A204.1 (cell line): Measurements from ENCODE around the gene FOLH1.
A peak's percentile ranks its signal among the peaks of the same experiment; 100 is the strongest.
"Not testable (repeated sequence)": the region's sequence is repeated elsewhere in the genome, so short reads cannot be mapped to it uniquely, and the experiment has no call there.

Source experiments
- FAIRE-seq: peaks from 2 replicates; lab custom pipeline; 2012; peaks lifted over from hg19 to GRCh38; lab: Jason Lieb, UNC

The FOLH1 gene

DNA sequence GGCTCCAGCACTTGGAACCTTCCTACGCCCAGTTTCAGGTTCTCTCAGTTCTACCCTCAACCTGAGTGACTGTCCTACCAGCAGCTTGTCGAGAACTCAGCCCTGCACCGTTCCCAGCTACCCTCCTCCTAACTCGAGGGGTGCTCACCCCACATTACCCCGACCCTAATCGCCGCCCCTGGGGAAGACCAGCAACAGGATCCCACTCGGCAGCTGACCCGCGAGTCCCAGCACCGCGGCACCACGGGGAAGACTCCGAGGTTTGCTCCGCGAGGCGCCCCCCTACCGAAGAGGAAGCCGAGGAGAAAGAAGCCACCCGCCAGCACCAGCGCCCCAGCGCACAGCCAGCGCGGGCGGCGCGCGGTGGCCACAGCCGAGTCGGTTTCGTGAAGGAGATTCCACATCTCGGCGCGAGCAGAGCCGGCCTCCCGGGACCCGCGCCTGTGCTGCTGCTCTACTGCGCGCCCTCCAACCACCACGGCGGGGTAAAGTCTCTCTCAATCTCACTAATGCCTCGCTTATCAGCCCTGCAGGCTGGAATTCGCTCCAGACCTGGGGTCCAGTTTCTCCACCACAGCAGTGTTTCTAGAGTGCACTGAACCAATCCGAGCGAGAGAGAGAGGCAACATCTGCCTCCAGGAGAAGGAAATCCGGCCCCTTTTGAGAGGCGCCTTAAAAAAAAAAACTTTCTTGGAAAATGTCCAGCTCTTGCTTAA, at the start of gene FOLH1:
FOLH1 (minus strand) TSS at position 597 of the 716 bp plus-strand sequence; CDS start at position 404, 193 bp downstream.
- no peak for FAIRE-seq

- FAIRE-seq: not testable (repeated sequence)
These were observed 46.7 kb upstream of the FOLH1 start for GRCh38 chr11:49255148-49255547.

DNA sequence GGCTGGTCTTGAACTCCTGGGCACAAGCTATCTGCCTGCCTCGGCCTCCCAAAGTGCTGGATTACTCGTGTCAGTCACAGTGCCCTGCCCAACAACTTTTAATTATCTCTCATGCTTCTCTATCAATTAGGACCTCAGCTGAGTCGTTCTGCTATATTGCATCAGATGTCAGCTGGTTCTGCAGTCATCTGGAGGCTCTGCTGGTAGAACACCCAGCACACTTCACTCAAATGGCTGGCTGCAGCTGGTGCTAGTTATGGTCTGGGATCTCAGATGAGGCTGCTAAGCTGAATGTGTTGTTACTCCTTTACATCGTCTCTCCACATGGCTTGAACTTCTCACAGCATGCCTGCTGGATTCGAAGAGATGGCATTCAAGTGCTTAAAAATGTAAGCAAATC, 42.8 kb upstream of the FOLH1 start:
- not testable (repeated sequence) for FAIRE-seq

- FAIRE-seq: not testable (repeated sequence)
These were observed 42.2 kb upstream of the FOLH1 start for GRCh38 chr11:49250398-49251115.

- not testable (repeated sequence) for FAIRE-seq
These were observed 41.0 kb upstream of the FOLH1 start for GRCh38 chr11:49249363-49249762.

- not testable (repeated sequence) for FAIRE-seq
These were observed 25.3 kb upstream of the FOLH1 start for GRCh38 chr11:49233685-49234084.

DNA sequence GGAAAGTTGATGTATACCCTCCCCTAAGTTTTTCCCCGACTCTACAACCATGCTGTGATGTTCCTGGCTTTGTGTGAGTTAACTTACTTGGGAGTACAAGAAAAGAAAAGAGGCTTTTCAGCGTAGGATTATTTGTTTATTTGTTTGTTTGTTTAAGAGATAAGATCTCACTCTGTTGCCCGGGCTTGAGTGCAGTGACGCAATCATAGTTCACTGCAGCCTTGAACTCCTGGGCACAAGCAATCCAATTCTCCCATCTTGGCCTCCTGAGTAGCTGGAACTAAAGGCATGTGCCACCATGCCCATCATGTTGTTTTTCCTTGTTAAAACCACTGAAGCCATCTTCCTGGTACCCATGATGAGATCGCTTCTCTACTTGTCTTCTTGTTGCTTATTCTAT, 24.6 kb upstream of the FOLH1 start:
- FAIRE-seq: not testable (repeated sequence)

DNA sequence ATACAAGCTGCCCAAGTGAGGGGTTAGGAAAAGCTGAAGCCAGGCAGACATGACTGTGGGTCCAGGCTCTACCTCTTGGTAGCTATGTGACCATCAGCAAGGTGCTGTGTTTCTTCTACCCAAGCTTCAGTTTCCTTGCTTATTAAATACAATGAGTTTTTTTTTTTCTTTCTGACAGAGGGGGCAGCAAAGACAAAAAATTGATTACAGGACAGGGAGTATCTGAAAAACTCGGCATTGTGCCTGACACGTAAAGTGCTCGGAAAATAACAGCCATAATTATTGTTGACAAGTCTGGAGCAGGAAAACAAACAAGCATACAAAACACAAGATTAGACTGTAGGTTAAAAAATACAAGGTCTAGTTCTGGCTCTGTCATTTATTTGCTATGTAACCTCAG, 23.3 kb upstream of the FOLH1 start:
- not testable (repeated sequence) for FAIRE-seq

- not testable (repeated sequence) for FAIRE-seq
These were observed 22.1 kb upstream of the FOLH1 start for GRCh38 chr11:49230534-49230933.

DNA sequence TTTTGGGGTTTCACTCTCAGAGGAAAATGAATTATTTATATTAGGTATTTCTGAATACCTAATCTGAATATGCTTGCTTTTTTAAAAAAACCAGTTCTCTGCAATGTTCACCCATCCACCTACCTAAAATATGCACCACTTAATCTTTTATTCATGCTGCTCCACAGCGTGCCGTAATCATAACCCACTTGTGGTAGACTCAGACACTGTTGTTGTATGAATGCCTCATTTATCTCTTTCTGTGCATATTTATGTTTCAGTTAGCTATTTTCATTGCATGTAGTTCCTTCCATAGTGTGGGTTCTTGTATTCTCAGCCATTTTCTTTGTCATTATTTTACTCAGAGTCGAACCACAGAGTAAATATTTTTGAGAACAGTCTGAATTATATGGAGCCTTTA, 21.6 kb upstream of the FOLH1 start:
- not testable (repeated sequence) for FAIRE-seq

GRCh38 chr11:49229136-49229535, 20.7 kb upstream of the FOLH1 start:
- peak; percentile 95 for FAIRE-seq

DNA sequence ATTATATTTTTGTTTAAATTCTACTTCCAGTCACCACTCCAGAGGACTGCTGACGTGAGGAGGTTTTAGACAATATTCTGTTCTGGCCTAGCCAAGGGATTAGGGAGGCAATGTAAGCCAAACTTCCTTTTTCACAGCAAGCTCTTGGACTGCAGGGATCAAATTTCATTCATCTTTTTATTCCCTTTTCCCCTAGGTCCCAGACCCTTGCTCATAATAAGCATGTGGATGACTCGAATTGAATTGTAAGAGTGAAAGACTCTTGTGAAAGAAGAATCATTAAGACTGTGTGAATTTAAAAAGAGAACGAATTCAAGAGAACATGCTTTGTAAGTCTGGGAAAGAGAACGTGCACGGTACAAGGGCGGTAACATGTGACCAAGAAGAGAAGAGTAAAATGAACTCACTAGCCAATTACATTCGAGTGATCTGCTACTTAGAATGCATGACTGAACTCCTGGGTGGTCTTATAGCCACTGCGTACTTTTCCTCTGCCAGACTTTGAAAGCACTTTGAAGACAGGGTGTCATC, 16.9 kb upstream of the FOLH1 start:
- not testable (repeated sequence) for FAIRE-seq

- FAIRE-seq: no peak
These were observed 12.7 kb upstream of the FOLH1 start for GRCh38 chr11:49221112-49221511.

- FAIRE-seq: no peak
These were observed 4.7 kb upstream of the FOLH1 start for GRCh38 chr11:49213026-49213560.

- not testable (repeated sequence) for FAIRE-seq
These were observed 1.4 kb downstream of the FOLH1 start for GRCh38 chr11:49206999-49207398.

DNA sequence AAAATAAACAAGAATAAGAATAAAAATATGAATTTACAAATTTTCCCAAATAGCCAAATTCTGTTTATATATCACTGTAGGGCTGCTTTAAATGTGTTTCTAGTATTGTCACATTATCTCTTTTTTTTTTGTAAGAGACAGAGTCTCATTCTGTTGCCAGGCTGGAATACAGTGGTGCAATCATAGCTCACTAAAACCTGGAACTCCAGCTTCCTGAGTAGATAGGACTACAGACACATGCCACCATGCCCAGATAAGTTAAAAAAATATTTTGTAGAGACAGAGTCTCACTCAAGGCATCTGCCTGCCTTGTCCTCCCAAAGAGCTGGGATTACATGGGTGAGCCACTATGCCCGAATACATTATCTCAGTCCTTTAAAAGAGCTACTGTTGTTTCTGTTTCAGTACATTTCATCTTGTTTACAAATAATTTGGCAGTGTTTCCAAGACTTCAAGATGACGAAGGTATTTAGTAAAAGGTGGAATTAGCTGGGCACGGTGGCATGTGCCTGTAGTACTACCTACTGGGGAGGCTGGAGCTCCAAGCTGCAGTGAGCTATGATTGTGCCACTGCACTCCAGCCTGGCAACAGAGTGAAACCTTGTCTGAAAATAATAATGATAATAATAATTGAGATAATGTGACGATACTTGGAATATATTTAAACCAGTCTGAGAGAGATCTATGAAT, 6.0 kb downstream of the FOLH1 start:
- FAIRE-seq: no peak

DNA sequence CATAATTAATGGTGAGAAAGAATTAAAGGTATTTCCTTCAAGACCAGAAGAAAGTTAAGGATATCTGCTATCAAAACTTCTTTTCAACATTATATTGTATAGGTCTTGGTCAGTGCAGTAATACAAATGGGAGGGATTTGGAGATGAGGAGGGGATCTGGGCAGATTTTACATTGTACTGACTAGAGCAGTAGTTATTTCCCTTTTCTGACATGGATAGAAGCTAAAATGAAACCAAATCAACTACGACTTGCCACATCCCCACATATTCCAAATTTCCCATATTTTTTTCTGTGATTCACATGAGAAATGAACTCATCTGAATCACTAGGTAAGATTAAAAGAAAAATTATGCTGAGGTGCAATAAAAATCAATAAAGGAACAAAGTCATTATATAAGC, 11.6 kb downstream of the FOLH1 start:
- FAIRE-seq: not testable (repeated sequence)

DNA sequence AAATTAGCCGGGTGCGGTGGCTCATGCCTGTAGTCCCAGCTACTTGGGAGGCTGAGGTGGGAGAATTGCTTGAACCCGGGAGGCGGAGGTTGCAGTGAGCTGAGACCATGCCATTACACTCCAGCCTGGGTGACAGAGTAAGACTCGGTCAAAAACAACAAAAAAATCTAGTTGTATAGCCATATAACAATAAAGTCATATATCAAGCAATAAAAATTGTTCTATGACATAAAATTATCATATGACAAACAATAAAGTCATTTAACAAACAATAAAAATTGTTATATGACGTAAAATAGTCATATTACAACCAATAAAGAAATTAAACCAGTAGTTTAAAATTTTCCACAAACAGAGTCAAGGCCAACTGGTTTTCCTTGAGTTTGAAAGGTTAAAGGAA, 12.4 kb downstream of the FOLH1 start:
- peak; percentile 78 for FAIRE-seq

DNA sequence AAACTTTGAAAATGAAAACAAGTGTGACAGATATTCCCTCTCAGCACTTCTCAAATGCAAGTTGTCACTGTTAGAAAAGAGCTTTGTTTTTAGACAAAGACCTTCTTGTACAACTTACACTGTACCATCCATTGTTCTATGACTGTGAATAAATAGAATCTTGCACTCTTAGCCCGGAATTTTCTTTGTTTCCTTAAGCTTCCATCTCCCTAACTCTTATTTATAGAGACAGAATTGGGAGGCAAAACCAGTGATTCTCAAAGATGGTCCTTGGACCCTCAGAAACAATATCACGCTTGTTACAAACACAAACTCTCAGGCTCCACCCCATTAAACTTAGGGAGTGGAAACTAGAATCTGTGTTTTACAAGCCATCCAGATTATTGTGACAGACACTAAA, 18.1 kb downstream of the FOLH1 start:
- FAIRE-seq: not testable (repeated sequence)

- peak; percentile 91 for FAIRE-seq
These were observed 22.2 kb downstream of the FOLH1 start for GRCh38 chr11:49186225-49186624.

- FAIRE-seq: not testable (repeated sequence)
These were observed 22.8 kb downstream of the FOLH1 start for GRCh38 chr11:49185597-49185996.

DNA sequence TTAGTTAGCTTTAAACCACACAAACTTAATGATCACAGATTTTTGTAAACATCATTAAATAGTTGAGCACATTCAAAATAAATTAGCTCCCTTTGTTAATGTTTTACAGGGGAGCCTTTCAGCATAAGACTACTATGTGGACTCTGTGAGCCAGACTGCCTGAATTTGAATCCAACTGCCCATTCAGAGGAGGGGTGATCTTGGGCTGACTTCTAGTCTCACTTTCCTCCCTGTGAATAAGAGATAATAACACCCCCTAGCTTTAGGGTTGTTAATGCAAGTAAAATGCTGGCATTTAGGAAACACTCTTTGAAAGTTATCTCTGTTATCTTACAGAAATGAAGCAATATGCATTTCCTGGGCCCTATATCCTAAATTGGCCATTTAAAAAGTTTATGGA, 23.6 kb downstream of the FOLH1 start:
- not testable (repeated sequence) for FAIRE-seq
